ENCODE results near the gene LTBP2.

The LTBP2 gene

DNA sequence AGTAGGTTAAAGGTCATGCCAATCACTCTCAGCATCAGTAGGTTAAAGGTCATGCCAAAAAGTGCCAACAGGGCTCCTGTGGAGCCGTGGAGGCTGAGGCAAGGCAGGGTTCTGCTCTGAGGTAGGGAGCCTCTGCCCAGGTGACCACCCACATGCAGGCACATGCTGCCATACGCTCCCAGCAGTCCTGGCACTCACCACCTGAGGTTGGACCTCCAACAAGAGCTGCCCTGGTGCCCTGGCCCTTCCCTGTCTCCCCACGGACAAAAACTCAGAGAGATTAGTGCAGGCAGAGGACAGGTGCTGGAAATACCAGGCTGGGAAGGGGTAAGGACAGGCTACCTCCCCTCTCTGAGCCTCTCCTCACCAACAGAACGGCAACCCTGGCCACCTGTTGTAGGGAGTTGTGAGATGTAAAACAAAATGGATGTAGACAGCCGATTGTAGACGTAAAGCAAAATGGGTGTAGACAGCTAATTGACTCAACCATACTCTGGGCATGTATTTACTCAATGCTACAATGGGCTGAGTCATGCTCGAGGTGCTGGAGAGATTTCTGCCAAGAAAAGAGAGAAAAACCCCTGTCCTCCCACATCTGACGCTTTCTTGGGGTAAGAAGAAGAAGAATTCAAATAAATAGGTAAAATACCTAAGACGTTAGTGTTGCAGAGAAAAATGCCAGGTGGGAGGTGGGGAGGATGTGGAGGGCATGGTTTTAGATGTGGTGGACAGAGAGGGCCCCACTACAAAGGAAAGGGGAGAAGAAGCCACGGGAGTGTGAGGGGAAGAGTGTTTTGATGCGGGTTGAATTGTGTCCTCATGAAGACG, 32.4 kb downstream of the LTBP2 start:
- TF ChIP-seq CTCF (IDR thresholded peaks at IDR 0.05; ENCODE audit: unreplicated experiment in 3 of 3), result no peak
- H3K4me1 Mint-ChIP-seq, result peaks cover 54% of the 10 kb centered on the region
- H3K9me3 Mint-ChIP-seq, result no peaks in the 10 kb centered on the region
- no peaks in the 10 kb centered on the region for H3K36me3 Mint-ChIP-seq (ENCODE audit: low read depth)
- no peak overlapping the region for H3K4me3 Mint-ChIP-seq
- H3K27me3 Mint-ChIP-seq (ENCODE audit: low read depth), result peaks cover 5% of the 10 kb centered on the region
- peak overlapping the region in 2 of 3 experiments; percentile 12 to 37 for H3K27ac Mint-ChIP-seq

- H3K27ac Mint-ChIP-seq, result no peak overlapping the region
- no peak overlapping the region for H3K4me3 Mint-ChIP-seq
- peaks cover 5% of the 10 kb centered on the region for H3K27me3 Mint-ChIP-seq (ENCODE audit: low read depth)
- TF ChIP-seq CTCF (IDR thresholded peaks at IDR 0.05; ENCODE audit: unreplicated experiment in 3 of 3), result no peak
- H3K9me3 Mint-ChIP-seq, result no peaks in the 10 kb centered on the region
- H3K36me3 Mint-ChIP-seq (ENCODE audit: low read depth), result no peaks in the 10 kb centered on the region
- peaks cover 57% of the 10 kb centered on the region for H3K4me1 Mint-ChIP-seq
These were observed 33.6 kb downstream of the LTBP2 start for GRCh38 chr14:74578479-74578878.

- Mint-ChIP-seq H3K4me1 (peaks cover 56% of the 10 kb centered on the region), H3K4me3 (no peak overlapping the region), H3K9me3 (no peaks in the 10 kb centered on the region), H3K36me3 (ENCODE audit: low read depth) (no peaks in the 10 kb centered on the region), H3K27ac (no peak overlapping the region), H3K27me3 (ENCODE audit: low read depth) (peaks cover 5% of the 10 kb centered on the region)
- TF ChIP-seq CTCF (IDR thresholded peaks at IDR 0.05; ENCODE audit: unreplicated experiment in 3 of 3), result no peak
These were observed 34.1 kb downstream of the LTBP2 start for GRCh38 chr14:74577948-74578275.

- H3K27ac Mint-ChIP-seq, result peak overlapping the region in 1 of 3 experiments; percentile 98
- no peak for TF ChIP-seq CTCF (IDR thresholded peaks at IDR 0.05; ENCODE audit: unreplicated experiment in 3 of 3)
- no peak overlapping the region for H3K4me3 Mint-ChIP-seq
- H3K36me3 Mint-ChIP-seq (ENCODE audit: low read depth), result no peaks in the 10 kb centered on the region
- peaks cover 5% of the 10 kb centered on the region for H3K27me3 Mint-ChIP-seq (ENCODE audit: low read depth)
- H3K4me1 Mint-ChIP-seq, result peaks cover 56% of the 10 kb centered on the region
- no peaks in the 10 kb centered on the region for H3K9me3 Mint-ChIP-seq
These were observed 34.6 kb downstream of the LTBP2 start for GRCh38 chr14:74577247-74577947.

- H3K27ac Mint-ChIP-seq, result peak overlapping the region in 1 of 3 experiments; percentile 98
- no peaks in the 10 kb centered on the region for H3K36me3 Mint-ChIP-seq (ENCODE audit: low read depth)
- H3K9me3 Mint-ChIP-seq, result no peaks in the 10 kb centered on the region
- TF ChIP-seq CTCF (IDR thresholded peaks at IDR 0.05; ENCODE audit: unreplicated experiment in 3 of 3), result no peak
- H3K4me1 Mint-ChIP-seq, result peaks cover 66% of the 10 kb centered on the region
- H3K27me3 Mint-ChIP-seq (ENCODE audit: low read depth), result peaks cover 5% of the 10 kb centered on the region
- no peak overlapping the region for H3K4me3 Mint-ChIP-seq
These were observed 36.1 kb downstream of the LTBP2 start for GRCh38 chr14:74575936-74576335.
